Epithelial cell of prostate (primary cell): ENCODE results near the gene RNF150.

ENCODE experiments used
- DNase-seq: peaks from one replicate; pipeline ENCODE4 v3.0.0-alpha.2; 2011; ENCODE audit warnings: low read depth, low spot score
- H3K27ac ChIP-seq: fragments of 450-650 bp; 2 replicates; pipeline ENCODE4 v1.5.1; 2017; ENCODE audit warnings: mild to moderate bottlenecking

Gene RNF150

DNA sequence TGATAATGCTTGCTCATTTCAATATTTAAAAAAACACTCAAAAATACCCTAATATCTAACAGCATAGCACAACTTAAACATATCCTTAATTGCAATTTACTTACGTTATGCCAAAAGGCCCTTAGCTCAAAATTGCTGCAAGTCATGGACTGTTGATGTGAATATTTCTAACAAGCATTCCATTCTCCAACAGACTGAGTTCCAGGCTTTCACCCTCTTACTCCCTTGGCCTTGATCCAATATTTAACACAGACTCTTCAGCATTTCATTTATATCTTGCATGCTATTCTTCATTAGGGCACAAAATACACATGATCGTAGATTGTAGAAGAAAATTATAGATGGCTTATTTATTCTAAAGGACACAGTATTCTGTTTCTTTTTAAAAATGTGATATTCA, 96.5 kb downstream of the RNF150 start:
- no peak overlapping the region for H3K27ac ChIP-seq
- DNase-seq: no peak

DNA sequence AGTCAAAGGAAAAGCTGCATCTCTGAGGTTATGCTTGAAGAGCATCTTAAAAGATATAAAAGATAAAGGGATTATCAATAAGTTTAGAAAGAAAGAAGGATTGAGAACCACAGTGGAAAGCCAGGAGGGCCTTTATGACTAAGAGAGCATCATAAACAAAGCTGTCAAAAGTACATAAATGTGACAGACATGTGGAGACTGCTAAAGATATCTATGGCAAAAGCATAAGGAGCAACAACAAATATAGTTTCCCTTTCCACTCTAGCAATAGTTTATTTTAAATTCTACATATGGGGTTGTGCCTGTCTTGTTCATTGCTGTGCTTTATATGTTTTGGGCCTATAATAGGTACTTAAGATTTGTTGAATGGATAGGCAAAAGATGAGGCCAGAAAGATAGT, 97.3 kb downstream of the RNF150 start:
- no peak overlapping the region for H3K27ac ChIP-seq
- no peak for DNase-seq

GRCh38 chr4:141028024-141028529, 105.2 kb downstream of the RNF150 start:
- H3K27ac ChIP-seq: no peak overlapping the region
- DNase-seq: no peak

DNA sequence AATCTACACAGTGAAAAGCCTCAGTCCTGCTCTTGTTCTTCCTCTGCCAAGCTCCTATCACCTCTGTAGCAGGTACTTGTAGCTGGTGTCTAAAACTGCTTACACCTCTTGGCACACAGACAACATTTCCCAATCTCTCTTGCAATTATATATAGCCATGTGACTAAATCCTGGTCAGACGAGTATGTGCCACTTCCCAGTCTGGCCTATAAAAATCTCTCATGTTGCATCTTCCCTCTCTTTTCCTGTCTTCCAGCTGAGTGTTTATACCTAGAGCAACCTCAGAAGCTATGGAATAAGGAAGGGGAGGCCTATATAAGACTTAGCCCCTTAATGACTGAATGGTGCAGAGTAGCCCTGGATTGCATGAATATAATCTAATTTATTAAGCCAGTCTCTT, 105.8 kb downstream of the RNF150 start:
- peak; percentile 45 for DNase-seq
- H3K27ac ChIP-seq: no peak overlapping the region

- no peak for DNase-seq
- H3K27ac ChIP-seq: no peak overlapping the region
Observed at GRCh38 chr4:141026900-141027299, 106.4 kb downstream of the RNF150 start.

GRCh38 chr4:141023051-141023450, 110.2 kb downstream of the RNF150 start:
- no peak overlapping the region for H3K27ac ChIP-seq
- DNase-seq: no peak

- no peak for DNase-seq
- H3K27ac ChIP-seq: no peak overlapping the region
Observed at GRCh38 chr4:141022111-141022695, 111.1 kb downstream of the RNF150 start.

DNA sequence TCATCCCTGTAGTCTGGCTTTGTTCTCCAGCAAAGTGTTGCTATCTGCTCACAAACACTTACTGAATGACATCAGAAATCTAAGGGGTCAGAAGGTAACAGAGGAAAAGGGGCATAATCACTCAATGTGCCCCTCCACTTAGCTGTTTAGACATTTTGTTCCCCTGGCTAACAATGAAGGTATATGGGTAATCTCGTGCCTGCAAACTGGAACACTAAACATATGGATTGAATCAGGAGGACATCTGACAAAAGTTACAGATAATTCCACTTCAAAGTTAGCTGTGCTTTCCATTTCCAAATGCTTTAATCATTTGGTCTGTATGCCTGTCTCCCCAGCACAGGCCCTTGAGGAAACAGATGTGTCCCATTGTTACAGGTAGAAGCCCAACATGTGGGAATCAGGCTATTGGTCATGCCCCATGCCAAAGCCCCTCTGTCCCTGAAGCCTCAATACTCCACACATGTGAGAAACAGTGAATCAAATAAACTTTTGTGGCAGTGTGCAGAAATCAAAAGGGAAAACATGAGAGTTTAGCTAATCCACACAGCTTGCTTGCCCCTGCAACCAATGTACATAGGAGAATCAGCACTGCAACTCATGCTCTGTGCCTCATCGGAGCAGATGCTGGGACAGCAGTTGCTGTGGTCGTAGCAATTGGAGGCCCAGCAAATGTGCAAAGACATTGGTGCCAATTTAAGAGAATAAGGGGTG, 111.7 kb downstream of the RNF150 start:
- no peak for DNase-seq
- no peak overlapping the region for H3K27ac ChIP-seq

- DNase-seq: no peak
- no peak overlapping the region for H3K27ac ChIP-seq
Observed at GRCh38 chr4:141020801-141021261, 112.4 kb downstream of the RNF150 start.

DNA sequence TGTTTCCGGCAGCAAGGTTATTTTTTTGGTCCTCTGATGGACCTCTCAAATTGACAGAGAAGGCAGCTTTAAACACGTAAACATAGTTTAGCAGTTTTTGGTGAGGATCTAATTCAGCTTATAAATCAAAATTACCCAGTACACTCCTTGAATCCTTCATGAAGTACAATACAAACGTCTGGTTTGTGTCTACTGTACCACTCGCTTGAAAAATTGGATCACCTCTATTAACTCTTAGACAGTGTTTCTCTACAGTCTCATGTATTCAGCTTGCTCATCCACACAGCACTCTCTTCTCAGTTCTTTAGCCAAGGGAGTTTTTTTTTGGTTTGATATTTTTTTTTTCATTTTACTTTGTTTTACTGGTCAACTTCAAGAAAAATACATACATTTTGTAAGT, 113.5 kb downstream of the RNF150 start:
- H3K27ac ChIP-seq: no peak overlapping the region

DNA sequence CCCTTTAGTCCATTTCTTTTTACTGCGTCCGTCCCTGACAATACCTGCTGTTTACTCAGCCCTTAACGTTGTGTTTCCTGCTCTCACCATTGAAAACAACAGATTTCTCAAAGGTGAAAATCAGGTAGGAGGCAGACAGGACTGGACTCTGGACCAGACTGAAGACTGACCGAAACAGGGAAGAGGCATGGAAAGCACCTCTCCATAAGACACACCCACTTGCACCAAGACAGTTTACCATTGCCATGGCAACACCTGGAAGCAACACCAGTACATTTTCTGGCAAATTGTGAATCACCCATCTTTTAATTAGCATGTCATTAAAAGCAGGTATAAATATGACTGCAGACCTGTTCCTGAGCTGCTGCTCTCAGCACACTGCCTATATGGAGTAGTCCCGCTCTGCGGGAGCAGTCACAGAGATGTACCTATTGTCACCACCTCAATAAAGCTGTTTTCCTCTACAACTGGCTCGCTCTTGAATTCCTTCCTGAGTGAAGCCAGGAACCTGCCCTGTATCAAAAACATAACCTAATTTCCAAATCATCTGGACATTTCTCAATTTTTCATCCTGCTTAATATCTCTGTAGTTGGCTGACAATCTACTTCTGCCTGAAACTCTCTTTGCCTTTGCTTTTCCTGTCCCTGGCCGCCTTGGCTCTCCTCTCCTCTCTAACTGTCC, 117.0 kb downstream of the RNF150 start:
- H3K27ac ChIP-seq: no peak overlapping the region
- no peak for DNase-seq

More for the DNA sequence above, 113.5 kb downstream of the RNF150 start:
- no peak for DNase-seq

DNA sequence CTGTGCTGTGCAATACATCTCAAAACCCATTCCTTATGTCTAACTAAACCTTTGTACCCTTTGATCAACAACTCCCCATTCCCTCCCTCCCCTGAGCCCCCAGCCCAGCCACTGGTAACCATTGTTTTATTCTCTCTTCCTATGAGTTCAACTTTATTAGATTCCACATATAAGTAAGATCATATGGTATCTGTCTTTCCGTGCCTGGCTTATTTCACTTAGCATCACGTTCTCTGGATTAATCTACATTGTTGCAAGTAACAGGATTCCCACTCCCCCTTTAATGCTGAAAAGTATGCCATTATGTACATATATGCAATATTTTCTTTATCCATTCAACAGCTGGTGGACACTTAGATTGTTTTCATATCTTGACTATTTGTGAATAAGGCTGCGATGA, 119.4 kb downstream of the RNF150 start:
- no peak for DNase-seq
- H3K27ac ChIP-seq: no peak overlapping the region

DNA sequence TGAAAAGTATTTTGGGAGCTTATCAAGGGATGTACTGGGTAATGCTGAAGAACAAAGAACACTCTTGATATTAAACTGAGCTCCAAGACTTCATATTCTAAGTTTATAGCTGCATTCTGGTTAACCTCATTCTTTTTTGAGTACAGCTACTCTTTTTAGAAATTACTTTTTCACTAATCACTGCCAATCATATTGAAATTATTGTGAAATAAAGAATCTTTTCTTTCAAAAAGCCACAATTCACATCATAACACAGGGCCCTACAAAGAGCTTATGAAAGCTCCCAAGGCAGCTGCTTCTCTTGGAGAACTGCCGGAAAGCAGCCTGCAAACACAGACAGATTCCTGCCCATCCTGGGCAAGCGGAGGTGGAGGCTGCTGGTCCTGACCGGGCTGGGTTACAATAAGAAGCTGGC, 121.4 kb downstream of the RNF150 start:
- no peak for DNase-seq
- H3K27ac ChIP-seq: no peak overlapping the region

GRCh38 chr4:141009931-141010330, 123.3 kb downstream of the RNF150 start:
- no peak for DNase-seq
- no peak overlapping the region for H3K27ac ChIP-seq

GRCh38 chr4:141009129-141009528, 124.1 kb downstream of the RNF150 start:
- no peak for DNase-seq
- no peak overlapping the region for H3K27ac ChIP-seq

DNA sequence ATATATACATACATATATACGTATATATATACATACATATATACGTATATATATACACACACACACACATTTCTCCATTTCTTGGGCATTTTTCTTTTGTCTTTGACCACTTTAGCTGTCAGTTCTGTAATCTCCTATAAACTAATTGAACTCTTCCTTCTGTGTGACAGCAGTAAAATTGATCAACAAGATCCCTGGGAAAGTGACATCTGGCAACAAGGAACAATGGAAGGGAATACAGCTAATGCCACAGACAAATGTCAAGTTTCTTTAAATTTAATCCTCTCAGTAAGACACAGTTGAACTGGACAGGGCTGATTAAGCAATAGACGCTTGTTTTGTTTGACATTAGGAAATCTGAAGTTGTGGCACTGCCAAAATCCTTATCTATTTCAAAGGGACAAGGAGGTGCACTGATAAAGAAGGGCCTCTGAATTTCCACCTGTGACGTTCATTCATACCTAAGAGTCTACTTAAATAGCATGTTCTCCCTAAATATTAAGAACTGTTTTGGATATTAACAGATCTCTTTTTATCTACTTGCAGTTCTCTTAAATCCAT, 126.9 kb downstream of the RNF150 start:
- no peak overlapping the region for H3K27ac ChIP-seq
- DNase-seq: no peak

- no peak for DNase-seq
- no peak overlapping the region for H3K27ac ChIP-seq
Observed at GRCh38 chr4:141004823-141005222, 128.4 kb downstream of the RNF150 start.

GRCh38 chr4:141003193-141003592, 130.1 kb downstream of the RNF150 start:
- no peak overlapping the region for H3K27ac ChIP-seq
- no peak for DNase-seq

DNA sequence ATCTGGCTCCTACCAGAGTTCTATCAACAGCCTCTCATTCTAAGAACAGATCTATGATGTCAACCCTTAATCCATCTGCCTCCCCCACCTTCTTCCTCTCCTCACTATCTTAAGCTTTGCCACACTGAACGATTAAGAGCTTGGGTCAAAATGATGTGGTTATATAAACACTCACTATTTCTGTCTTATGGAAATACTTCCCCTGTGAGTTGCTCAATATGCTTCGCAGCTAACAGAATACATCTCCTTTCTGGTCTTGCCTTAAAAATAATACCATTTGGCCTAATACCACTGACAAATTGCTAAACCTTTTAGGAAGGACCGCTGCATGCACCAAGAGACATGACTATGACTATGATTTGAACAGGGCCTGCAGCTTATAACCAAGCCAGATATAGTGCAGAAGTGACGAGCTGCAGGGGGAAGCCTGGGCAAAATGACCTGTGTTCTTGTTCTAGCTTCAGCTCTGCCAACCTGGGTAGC, 130.9 kb downstream of the RNF150 start:
- no peak for DNase-seq

GRCh38 chr4:140996766-140997165, 136.5 kb downstream of the RNF150 start:
- no peak overlapping the region for H3K27ac ChIP-seq
- DNase-seq: no peak

More for the DNA sequence above, 130.9 kb downstream of the RNF150 start:
- no peak overlapping the region for H3K27ac ChIP-seq

DNA sequence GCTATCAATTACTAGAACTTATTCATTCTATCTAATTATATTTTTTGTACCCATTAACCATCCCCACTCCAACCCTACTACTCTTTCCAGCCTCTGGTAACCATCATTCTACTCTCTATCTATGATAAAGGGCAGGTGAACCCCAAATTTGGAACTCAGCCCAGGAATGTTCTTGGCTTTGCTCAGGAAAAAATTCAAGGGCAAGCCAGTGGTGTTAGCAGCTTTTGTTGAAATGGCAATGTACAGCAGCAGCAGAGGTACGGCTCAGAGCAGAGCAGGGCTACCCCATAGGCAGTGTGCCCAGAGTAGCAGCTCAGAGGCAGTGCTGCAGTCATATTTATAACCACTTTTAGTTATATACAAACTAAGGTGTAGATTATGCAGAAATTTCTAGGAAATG, 138.2 kb downstream of the RNF150 start:
- H3K27ac ChIP-seq: no peak overlapping the region
- DNase-seq: no peak
